Skin epidermis (tissue), 12 donors: ENCODE results near the gene HDAC7.

Experiments
- H3K27ac ChIP-seq, 21 experiments: fragments of 200-600 bp; sonication (generic) in 11 of 21; one replicate each; pipeline ENCODE4 v1.5.0; 2020; ENCODE audit warnings: mild to moderate bottlenecking in 3 of 21, inconsistent platforms in 2 of 21, moderate library complexity in 2 of 21
- H3K4me3 ChIP-seq, 7 experiments: fragments of 200-600 bp; sonication (generic) in 2 of 7; one replicate each; pipeline ENCODE4 v1.5.0; 2020; ENCODE audit warnings: inconsistent platforms in 2 of 7, mild to moderate bottlenecking in 2 of 7, moderate library complexity in 1 of 7

HDAC7 gene

GRCh38 chr12:47819896-47820630 is at the start of gene HDAC7:
TSS of gene HDAC7 (minus strand) at chr12:47819903. CDS start at chr12:47819785, 118 bp downstream.
- H3K4me3 ChIP-seq = peak within 1 kb of the TSS; percentile 60 to 80 (median 71)
- peak within 1 kb of the TSS; percentile 88 to 99 (median 97) for H3K27ac ChIP-seq

- H3K27ac ChIP-seq = peak overlapping the region in 8 of 21 experiments; percentile 2 to 66 (median 46)
Observed at GRCh38 chr12:47868552-47869031, 48.9 kb upstream of the HDAC7 start.

GRCh38 chr12:47868041-47868440 is 48.3 kb upstream of the HDAC7 start:
- no peak overlapping the region for H3K4me3 ChIP-seq
- H3K27ac ChIP-seq = peak overlapping the region in 9 of 21 experiments; percentile 2 to 51 (median 39)

More at GRCh38 chr12:47868552-47869031, 48.9 kb upstream of the HDAC7 start:
- no peak overlapping the region for H3K4me3 ChIP-seq

GRCh38 chr12:47867495-47867941 is 47.8 kb upstream of the HDAC7 start:
- H3K4me3 ChIP-seq = no peak overlapping the region
- H3K27ac ChIP-seq = peak overlapping the region in 7 of 21 experiments; percentile 32 to 51 (median 39)

GRCh38 chr12:47864646-47865235 is 45.0 kb upstream of the HDAC7 start:
- Histone ChIP-seq H3K4me3 (no peak overlapping the region), H3K27ac (peak overlapping the region in 8 of 21 experiments; percentile 9 to 77 (median 68))

GRCh38 chr12:47863985-47864384 is 44.3 kb upstream of the HDAC7 start:
- peak overlapping the region in 17 of 21 experiments; percentile 5 to 77 (median 58) for H3K27ac ChIP-seq

GRCh38 chr12:47863467-47863866 is 43.8 kb upstream of the HDAC7 start:
- Histone ChIP-seq H3K4me3 (no peak overlapping the region), H3K27ac (peak overlapping the region in 18 of 21 experiments; percentile 12 to 77 (median 66))

More at GRCh38 chr12:47863985-47864384, 44.3 kb upstream of the HDAC7 start:
- H3K4me3 ChIP-seq = no peak overlapping the region

GRCh38 chr12:47862881-47863280 is 43.2 kb upstream of the HDAC7 start:
- H3K4me3 ChIP-seq = no peak overlapping the region
- peak overlapping the region in 17 of 21 experiments; percentile 13 to 77 (median 66) for H3K27ac ChIP-seq

GRCh38 chr12:47862167-47862750 is 42.6 kb upstream of the HDAC7 start:
- H3K27ac ChIP-seq = peak overlapping the region in 7 of 21 experiments; percentile 47 to 77 (median 67)
- no peak overlapping the region for H3K4me3 ChIP-seq

- H3K27ac ChIP-seq = peak overlapping the region in 3 of 21 experiments; percentile 12 to 71 (median 39)
- H3K4me3 ChIP-seq = no peak overlapping the region
Observed at GRCh38 chr12:47860873-47861272, 41.2 kb upstream of the HDAC7 start.

GRCh38 chr12:47860279-47860841 is 40.7 kb upstream of the HDAC7 start:
- no peak overlapping the region for H3K4me3 ChIP-seq
- H3K27ac ChIP-seq = peak overlapping the region in 6 of 21 experiments; percentile 8 to 78 (median 36)

GRCh38 chr12:47858511-47859266 is 39.0 kb upstream of the HDAC7 start:
- Histone ChIP-seq H3K4me3 (no peak overlapping the region), H3K27ac (peak overlapping the region in 20 of 21 experiments; percentile 9 to 82 (median 55))

GRCh38 chr12:47856721-47857575 is 37.2 kb upstream of the HDAC7 start:
- H3K27ac ChIP-seq = peak overlapping the region in 3 of 21 experiments; percentile 51 to 82 (median 63)
- H3K4me3 ChIP-seq = no peak overlapping the region

GRCh38 chr12:47856094-47856493 is 36.4 kb upstream of the HDAC7 start:
- H3K27ac ChIP-seq = no peak overlapping the region
- no peak overlapping the region for H3K4me3 ChIP-seq

GRCh38 chr12:47855502-47855901 is 35.8 kb upstream of the HDAC7 start:
- H3K4me3 ChIP-seq = no peak overlapping the region
- no peak overlapping the region for H3K27ac ChIP-seq

- H3K4me3 ChIP-seq = no peak overlapping the region
- no peak overlapping the region for H3K27ac ChIP-seq
Observed at GRCh38 chr12:47854531-47854930, 34.8 kb upstream of the HDAC7 start.

- no peak overlapping the region for H3K4me3 ChIP-seq
- H3K27ac ChIP-seq = peak overlapping the region in 7 of 21 experiments; percentile 21 to 60 (median 32)
Observed at GRCh38 chr12:47852096-47852571, 32.4 kb upstream of the HDAC7 start.
